ENCODE measurements around the gene C6orf132.

Gene C6orf132

DNA sequence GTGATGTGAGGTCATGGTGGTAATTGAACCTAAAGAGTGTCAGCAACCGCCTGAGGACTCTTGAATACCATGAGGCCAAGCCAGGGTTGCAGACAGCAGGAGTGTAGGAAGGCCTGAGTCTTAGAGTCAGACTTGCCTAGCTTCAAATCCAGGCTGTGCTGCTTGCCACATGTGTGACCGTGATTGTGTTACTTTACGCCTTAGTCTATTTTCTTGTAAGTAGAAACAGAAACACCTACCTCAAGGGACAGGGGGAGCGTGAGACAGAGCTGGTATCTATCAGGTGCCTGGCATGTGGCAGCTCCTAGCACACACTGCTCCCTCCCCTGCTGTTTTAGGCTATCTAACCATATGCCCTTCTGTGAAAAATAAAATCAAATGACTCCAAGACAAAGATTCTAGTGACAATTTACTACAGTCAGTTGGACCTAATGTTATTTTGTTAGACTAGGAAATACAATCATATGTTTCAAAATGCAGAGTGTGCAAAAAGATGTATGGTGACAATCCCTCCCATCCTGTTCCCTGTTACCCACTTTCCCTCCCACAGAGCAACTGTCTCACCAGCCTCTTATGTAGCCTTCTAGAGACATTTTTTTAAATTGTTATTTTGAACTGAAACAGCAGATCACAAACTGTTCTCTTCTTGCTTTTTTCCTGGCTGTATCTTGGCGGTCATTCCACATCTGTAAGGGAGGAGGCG, 70.4 kb downstream of the C6orf132 start:
- no peak for TF ChIP-seq CTCF (IDR thresholded peaks at IDR 0.05; ENCODE audit: extremely low read depth, missing control alignments)
- no peak for DNase-seq (ENCODE audit: low spot score)

- no peak for TF ChIP-seq CTCF (IDR thresholded peaks at IDR 0.05; ENCODE audit: extremely low read depth, missing control alignments)
- no peak for DNase-seq (ENCODE audit: low spot score)
Observed at GRCh38 chr6:42068872-42069522, 73.4 kb downstream of the C6orf132 start.

- TF ChIP-seq CTCF (IDR thresholded peaks at IDR 0.05; ENCODE audit: extremely low read depth, missing control alignments), result no peak
- no peak for DNase-seq (ENCODE audit: low spot score)
Observed at GRCh38 chr6:42068173-42068572, 74.2 kb downstream of the C6orf132 start.

GRCh38 chr6:42066156-42066675, 76.2 kb downstream of the C6orf132 start:
- TF ChIP-seq CTCF (IDR thresholded peaks at IDR 0.05; ENCODE audit: extremely low read depth, missing control alignments), result no peak
- DNase-seq (ENCODE audit: low spot score), result no peak

GRCh38 chr6:42059743-42060142, 82.7 kb downstream of the C6orf132 start:
- no peak for TF ChIP-seq CTCF (IDR thresholded peaks at IDR 0.05; ENCODE audit: extremely low read depth, missing control alignments)
- no peak for DNase-seq (ENCODE audit: low spot score)

DNA sequence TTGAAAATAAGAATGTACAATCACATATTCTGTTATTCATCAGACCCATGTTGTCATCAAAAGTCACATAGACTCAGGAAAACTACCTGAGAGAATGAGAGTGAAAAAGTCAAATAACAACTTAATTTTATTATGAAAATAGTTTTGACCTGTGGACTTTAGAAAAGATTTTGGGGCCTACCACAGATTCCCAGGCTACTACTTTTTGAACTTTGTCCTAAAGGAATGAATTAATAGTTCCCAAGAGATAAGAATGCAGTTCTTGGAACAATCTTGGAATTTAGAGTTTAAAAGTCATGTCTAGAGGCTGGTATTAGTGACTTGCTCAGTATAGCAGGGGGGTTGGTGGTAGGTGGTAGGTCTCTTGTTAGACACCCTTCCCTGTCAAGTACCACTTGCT, 88.8 kb downstream of the C6orf132 start:
- DNase-seq (ENCODE audit: low spot score), result no peak
- no peak for TF ChIP-seq CTCF (IDR thresholded peaks at IDR 0.05; ENCODE audit: extremely low read depth, missing control alignments)

GRCh38 chr6:42051268-42051653, 91.2 kb downstream of the C6orf132 start:
- no peak for TF ChIP-seq CTCF (IDR thresholded peaks at IDR 0.05; ENCODE audit: extremely low read depth, missing control alignments)
- no peak for DNase-seq (ENCODE audit: low spot score)
